GM12874 (cell line): Measurements from ENCODE around the gene LPAR1.

Experiments
- TF ChIP-seq, protein P1 (sequence below): IDR thresholded peaks from 2 replicates; pipeline ENCODE4 v1.5.1; 2011; ENCODE audit warnings: low read depth, mild to moderate bottlenecking, control low read depth, low read length, moderate library complexity; ENCODE audit not compliant: insufficient read depth

LPAR1 gene

DNA sequence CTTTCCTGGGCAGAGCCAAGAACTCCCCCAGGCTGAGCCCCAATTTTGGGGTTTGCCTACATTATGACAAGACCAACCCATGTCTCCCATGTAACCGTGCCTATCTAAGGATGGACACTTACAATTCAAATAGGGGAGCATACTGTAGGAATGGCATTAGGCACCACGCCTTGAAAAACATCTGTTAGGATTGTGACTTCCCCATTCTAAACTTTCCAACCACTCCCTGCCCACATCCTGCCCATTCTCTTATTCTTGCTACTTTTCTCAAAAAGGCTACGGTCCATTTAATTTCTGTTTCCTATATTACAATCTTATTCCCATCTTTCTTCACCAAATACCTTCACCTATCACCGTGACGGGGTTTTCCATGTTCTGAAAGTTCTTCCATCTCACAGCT lies 99.2 kb downstream of the LPAR1 start:
- TF ChIP-seq, protein P1, sequence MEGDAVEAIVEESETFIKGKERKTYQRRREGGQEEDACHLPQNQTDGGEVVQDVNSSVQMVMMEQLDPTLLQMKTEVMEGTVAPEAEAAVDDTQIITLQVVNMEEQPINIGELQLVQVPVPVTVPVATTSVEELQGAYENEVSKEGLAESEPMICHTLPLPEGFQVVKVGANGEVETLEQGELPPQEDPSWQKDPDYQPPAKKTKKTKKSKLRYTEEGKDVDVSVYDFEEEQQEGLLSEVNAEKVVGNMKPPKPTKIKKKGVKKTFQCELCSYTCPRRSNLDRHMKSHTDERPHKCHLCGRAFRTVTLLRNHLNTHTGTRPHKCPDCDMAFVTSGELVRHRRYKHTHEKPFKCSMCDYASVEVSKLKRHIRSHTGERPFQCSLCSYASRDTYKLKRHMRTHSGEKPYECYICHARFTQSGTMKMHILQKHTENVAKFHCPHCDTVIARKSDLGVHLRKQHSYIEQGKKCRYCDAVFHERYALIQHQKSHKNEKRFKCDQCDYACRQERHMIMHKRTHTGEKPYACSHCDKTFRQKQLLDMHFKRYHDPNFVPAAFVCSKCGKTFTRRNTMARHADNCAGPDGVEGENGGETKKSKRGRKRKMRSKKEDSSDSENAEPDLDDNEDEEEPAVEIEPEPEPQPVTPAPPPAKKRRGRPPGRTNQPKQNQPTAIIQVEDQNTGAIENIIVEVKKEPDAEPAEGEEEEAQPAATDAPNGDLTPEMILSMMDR = no peak

DNA sequence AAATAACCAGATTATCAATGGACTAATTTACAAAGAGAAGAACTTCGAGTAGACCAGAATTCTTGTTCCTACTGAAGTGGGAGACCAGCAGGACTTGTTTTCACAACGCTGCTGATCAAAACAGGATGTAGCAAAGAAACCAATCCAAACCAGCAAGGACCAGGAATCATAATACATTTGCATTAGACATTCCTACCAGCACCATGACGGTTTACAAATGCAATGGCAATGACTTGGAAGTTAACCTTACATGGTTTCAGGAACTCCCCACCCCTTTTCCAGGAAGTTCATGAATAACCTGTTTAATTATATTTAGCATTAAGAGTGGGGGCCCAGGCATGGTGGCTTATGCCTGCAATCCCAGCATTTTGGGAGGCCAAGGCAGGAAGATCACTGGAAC lies 100.0 kb downstream of the LPAR1 start:
- TF ChIP-seq, protein P1 = no peak

DNA sequence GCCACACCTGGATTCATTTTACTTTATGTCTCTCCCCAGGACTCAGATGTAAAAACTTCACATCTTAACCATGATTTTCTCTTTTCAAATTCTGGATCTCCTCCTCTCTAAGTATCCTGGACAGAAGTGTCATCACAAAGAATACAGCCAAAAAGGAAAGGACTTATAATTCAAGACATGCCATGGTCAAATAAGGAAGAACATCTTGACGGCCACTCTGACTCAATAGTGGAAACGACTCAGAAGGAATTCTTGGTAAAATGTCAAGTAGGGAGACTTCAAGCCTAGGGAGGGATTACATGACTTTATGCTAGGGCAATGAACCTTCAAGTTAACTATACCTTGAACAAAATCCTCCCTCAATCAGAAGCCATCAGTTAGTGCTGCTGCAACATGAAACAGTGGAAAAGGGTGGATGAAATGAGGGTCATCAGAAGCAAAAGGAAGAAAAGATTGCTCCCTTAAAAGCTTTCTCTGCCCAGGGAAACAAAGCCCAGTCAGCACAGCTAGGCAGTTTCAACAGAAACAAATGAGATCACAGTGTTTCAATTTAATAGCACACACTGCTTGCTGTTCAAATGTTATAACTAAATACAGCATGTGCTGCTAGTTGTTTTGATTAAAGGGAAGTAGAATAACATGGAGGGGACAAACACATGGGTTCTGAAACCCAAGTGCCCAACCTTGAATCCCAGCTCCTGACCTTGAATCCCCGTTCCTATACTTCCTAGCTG lies 101.4 kb downstream of the LPAR1 start:
- TF ChIP-seq, protein P1 = no peak

DNA sequence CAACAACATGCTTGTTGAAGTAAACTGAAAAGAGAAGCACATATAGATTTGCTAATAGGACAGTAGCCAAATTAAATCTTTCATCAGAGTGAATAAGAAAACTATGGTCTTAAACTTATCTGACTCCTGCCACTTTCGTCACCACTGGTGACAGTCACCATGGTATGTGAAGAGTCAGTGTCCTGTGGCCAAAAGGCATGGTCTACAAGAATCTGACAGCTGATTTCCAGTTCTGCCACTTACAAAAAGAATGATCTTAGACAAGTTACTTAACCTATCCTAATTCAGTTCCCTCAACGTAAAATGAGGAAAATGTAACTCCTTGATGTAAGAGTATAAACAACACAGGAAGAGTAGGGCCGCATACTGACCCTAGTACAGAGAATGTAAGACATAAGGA lies 102.0 kb downstream of the LPAR1 start:
- TF ChIP-seq, protein P1 = no peak

DNA sequence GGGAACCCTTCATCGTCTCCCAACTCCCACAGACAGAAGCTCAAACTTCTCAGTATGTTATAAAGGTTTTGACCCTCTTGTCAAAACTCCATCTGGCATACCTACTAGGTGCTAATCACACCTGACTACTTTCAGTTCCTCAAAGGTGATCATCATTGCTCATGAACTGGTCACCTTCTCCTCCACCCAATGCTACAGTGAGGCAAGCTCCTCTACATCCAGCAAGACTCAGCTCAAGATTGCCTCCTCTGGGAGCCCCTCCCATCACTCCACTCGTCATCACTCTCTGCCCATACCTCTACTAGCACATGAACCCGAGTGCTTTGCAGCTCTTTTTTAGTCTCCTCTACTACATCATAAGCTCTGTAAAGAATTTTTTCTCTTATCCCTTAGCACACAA lies 102.4 kb downstream of the LPAR1 start:
- TF ChIP-seq, protein P1 = no peak

DNA sequence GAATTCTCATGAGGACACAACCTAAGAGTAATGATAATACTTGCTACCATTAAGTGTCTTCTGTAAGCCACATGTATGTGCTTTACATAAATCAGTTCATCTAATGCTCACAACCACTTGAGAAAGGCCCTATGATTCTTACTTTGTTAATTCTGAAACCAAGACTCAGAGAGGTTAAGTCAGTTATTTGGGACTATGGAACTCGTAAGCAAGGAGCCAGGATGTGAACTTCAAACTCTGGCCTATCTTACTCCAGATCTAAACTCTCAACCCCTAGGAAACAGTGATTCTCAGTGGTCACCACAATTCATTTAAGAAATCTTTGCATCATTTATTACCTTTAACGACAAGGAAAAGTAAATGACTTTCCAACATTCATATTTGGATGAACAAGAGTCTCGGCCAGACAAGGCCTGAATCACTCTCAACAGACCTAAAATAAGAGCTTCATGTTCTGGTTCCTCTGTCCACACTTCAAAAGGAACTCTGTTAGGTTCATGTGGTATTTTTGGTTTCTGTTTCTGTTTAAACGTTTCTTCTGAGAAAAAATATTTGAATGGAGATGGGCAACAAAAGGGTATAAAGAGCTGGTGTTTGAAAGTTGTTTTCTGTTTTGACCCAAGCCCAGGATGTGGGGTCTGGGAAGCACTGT lies 104.8 kb downstream of the LPAR1 start:
- TF ChIP-seq, protein P1 = no peak

DNA sequence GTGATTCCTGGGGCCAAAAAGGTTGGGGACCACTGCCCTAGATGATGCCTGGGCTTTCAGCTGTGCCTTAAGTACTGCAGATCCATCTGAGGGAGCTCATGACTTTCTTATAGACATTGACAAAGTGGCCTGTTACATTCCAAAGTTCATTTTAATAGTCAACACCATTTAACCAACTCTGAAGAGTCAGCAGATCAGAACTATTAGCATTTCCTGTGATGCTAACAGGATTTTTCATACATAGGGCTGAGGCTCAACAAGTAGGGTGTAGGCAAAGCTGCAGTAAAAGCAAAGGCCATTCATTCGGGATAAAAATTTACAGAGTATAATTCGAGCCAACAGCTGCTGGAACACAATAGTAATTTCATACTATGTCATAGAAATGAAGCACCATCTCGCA lies 105.4 kb downstream of the LPAR1 start:
- TF ChIP-seq, protein P1 = no peak
